ENCODE results near the gene DDC.
"Not testable (repeated sequence)": the region's sequence is repeated elsewhere in the genome, so short reads cannot be mapped to it uniquely, and the experiment has no call there.

The DDC gene

DNA sequence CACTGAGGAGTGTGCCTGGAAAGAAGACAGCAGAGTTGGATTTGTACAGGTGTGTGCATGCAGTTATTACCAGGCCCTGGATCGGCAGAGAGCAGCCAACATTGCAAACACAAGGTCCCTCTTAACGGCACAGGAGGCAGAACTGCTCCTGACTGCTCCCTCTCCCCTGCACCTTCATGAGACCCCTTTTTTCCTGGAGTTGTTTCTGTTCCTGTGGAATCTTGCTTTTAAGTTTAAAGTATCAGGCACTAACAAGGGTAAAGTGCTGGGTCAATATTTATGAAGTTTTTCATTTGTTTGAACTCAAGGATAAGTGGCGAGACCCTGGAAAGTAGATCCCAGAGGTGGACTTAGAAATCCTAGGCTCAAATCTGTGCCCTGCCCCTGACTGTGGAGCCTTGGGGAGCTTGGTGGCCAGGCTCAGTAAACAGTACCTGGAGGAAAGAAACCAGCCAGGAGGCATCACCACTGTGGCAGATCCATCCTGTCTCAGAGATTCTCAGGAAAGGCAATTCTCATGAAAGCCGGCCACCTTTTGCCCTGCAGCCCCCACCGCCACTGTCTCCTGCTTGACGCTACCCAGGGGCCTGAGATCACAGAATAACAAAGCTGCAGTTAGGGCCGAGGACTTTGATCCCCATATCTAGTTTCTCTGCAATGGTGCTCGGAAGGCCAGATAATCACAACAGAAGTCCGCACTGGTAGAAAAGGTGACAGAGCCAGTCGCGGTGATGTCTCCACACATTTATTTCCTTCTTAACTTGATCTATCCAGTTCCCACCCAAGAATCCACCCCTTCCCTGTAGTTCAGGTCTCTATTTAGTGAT is 36.7 kb downstream of the DDC start:
- Histone ChIP-seq H3K36me3 (ENCODE audit: control insufficient read depth, insufficient read depth, low read length) (no peaks in the 10 kb centered on the region), H3K4me1 (ENCODE audit: control insufficient read depth, insufficient read depth, low read length, poor library complexity, severe bottlenecking) (no peaks in the 10 kb centered on the region), H3K27ac (ENCODE audit: low read depth, low read length, severe bottlenecking) (no peak overlapping the region), H3K9me3 (ENCODE audit: control insufficient read depth, low read length) (no peaks in the 10 kb centered on the region), H3K4me3 (ENCODE audit: extremely low read depth, insufficient read depth, low read length, poor library complexity, severe bottlenecking) (no peak overlapping the region)
- 69 to 70% methylated on average over 6 to 7 of the region's 11 CpGs for WGBS, 2 experiments (ENCODE audit: insufficient coverage in 2 of 2)

DNA sequence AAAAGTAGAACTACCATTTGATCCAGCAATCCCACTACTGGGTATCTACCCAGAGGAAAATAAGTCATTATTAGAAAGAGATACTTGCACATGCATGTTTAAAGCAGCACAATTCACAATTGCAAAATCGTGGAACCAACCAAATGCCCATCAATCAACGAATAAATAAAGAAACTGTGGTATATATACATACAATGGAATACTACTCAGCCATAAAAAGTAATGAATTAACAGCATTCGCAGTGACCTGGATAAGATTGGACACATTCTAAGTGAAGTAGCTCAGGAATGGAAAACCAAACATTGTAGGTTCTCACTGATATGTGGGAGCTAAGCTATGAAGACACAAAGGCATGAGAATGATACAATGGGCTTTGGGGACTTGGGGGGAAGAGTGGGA is 45.9 kb downstream of the DDC start:
- not testable (repeated sequence) for H3K4me1 ChIP-seq (ENCODE audit: control insufficient read depth, insufficient read depth, low read length, poor library complexity, severe bottlenecking); H3K4me3 ChIP-seq (ENCODE audit: extremely low read depth, insufficient read depth, low read length, poor library complexity, severe bottlenecking); H3K36me3 ChIP-seq (ENCODE audit: control insufficient read depth, insufficient read depth, low read length); H3K9me3 ChIP-seq (ENCODE audit: control insufficient read depth, low read length); H3K27ac ChIP-seq (ENCODE audit: low read depth, low read length, severe bottlenecking)
- WGBS, 2 experiments (ENCODE audit: insufficient coverage in 2 of 2) = 90 to 100% methylated on average over 1 of the region's 3 CpGs

DNA sequence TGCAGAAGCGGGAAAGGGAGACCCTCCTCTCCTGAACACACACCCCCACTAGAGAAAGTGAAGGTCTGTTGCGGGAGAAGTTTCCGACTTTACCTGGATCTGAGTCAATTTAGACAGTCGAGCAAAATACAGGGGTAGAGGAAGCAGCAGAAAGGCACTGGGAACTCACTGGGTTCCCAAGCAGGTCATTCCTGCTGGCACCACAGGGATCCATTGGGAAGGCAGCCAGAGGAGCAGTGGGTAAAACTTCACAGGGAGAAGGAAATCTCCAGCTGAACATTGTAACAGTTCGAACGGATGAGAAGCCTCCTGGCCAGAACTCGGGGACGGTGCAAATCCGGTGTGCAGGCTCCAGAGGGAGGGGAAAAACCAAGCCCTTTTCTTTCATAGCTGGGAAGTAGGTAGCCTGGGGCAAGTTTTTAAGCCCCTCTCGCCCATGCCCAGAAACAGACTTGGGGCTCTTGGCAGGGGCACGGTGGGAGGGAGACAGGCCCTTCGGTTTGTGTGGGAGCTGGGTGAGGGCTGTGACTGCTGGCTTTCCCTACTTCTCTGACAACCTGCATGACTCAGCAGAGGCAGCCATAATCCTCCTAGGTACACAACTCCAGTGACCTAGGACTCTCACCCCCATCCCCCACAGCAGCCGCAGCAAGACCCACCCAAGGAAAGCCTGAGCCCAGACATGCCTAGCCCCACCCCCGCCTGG is 51.9 kb downstream of the DDC start:
- no peaks in the 10 kb centered on the region for H3K36me3 ChIP-seq (ENCODE audit: control insufficient read depth, insufficient read depth, low read length)
- no peak overlapping the region for H3K27ac ChIP-seq (ENCODE audit: low read depth, low read length, severe bottlenecking)
- H3K9me3 ChIP-seq (ENCODE audit: control insufficient read depth, low read length) = no peaks in the 10 kb centered on the region
- H3K4me1 ChIP-seq (ENCODE audit: control insufficient read depth, insufficient read depth, low read length, poor library complexity, severe bottlenecking) = no peaks in the 10 kb centered on the region
- no peak overlapping the region for H3K4me3 ChIP-seq (ENCODE audit: extremely low read depth, insufficient read depth, low read length, poor library complexity, severe bottlenecking)
- 84 to 87% methylated on average over 3 to 8 of the region's 14 CpGs for WGBS, 2 experiments (ENCODE audit: insufficient coverage in 2 of 2)

DNA sequence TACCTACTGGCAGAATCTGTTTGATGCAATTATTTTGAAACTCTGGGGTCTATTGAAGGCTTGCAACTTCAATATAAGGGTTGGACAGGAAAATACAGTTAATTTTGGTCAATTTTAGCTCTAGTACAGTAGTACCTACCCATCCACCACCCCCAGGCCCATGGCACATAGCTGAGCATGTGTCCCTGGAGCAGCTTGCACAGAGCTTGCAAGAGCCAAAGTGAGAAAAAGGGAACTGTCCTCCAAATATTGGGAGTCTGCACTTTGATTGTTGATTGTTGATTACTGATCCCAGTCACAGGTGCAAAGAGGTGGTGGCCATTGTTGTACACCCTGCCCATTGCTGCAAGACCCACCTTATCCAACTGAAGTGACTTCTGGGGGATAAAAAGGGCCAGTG is 52.8 kb downstream of the DDC start:
- H3K36me3 ChIP-seq (ENCODE audit: control insufficient read depth, insufficient read depth, low read length) = no peaks in the 10 kb centered on the region
- H3K4me1 ChIP-seq (ENCODE audit: control insufficient read depth, insufficient read depth, low read length, poor library complexity, severe bottlenecking) = no peaks in the 10 kb centered on the region
- H3K4me3 ChIP-seq (ENCODE audit: extremely low read depth, insufficient read depth, low read length, poor library complexity, severe bottlenecking) = no peak overlapping the region
- H3K27ac ChIP-seq (ENCODE audit: low read depth, low read length, severe bottlenecking) = no peak overlapping the region
- no peaks in the 10 kb centered on the region for H3K9me3 ChIP-seq (ENCODE audit: control insufficient read depth, low read length)

DNA sequence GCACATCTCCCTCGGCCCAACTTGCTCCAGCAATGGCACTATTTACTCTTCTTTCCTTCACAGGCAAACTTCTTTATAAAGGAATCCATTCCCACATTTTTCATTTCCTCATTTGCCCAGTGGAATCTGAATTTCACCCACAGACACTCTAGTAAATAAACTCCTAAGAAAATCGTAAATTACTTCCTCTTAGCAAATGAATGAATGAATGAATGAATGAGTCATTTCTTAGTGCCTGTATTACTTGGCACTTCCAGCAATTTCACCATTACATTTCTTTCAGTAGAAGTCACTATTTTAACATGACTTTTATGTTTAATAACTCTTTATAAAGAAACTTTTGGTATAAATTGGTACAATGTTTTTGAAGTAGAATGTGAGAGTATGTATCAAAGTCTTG is 55.7 kb downstream of the DDC start:
- Histone ChIP-seq H3K27ac (ENCODE audit: low read depth, low read length, severe bottlenecking) (no peak overlapping the region), H3K4me1 (ENCODE audit: control insufficient read depth, insufficient read depth, low read length, poor library complexity, severe bottlenecking) (peaks cover 3% of the 10 kb centered on the region), H3K36me3 (ENCODE audit: control insufficient read depth, insufficient read depth, low read length) (no peaks in the 10 kb centered on the region), H3K4me3 (ENCODE audit: extremely low read depth, insufficient read depth, low read length, poor library complexity, severe bottlenecking) (no peak overlapping the region), H3K9me3 (ENCODE audit: control insufficient read depth, low read length) (no peaks in the 10 kb centered on the region)
- 67 to 93% methylated on average over 1 of the region's 2 CpGs for WGBS, 2 experiments (ENCODE audit: insufficient coverage in 2 of 2)

DNA sequence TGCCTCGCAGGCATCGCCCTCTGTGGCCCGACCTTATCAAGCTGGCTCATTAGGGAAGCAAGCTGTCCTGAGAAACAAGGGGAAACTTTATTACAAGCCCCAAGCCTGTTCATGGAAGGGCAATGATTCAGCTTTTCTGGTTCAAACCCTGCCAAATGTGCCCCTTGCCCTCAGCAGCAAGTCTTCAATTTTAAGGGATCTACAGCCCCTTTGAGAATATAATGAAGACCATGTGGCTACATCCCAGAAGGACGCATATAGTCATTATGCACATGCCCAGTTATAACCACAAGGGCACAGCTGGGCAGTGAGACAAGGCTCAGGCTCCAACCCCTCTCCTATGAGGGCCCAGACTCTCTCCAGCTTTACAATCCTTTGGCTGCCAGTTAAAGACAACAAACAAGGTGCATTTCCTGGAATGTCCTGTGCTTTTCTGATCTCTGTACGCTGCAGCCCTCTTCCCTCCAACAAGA is 56.7 kb downstream of the DDC start:
- H3K36me3 ChIP-seq (ENCODE audit: control insufficient read depth, insufficient read depth, low read length) = no peaks in the 10 kb centered on the region
- H3K27ac ChIP-seq (ENCODE audit: low read depth, low read length, severe bottlenecking) = no peak overlapping the region
- WGBS, 2 experiments (ENCODE audit: insufficient coverage in 2 of 2) = 88 to 95% methylated on average over 5 of the region's 5 CpGs
- no peaks in the 10 kb centered on the region for H3K9me3 ChIP-seq (ENCODE audit: control insufficient read depth, low read length)
- H3K4me1 ChIP-seq (ENCODE audit: control insufficient read depth, insufficient read depth, low read length, poor library complexity, severe bottlenecking) = peaks cover 3% of the 10 kb centered on the region
- H3K4me3 ChIP-seq (ENCODE audit: extremely low read depth, insufficient read depth, low read length, poor library complexity, severe bottlenecking) = no peak overlapping the region

DNA sequence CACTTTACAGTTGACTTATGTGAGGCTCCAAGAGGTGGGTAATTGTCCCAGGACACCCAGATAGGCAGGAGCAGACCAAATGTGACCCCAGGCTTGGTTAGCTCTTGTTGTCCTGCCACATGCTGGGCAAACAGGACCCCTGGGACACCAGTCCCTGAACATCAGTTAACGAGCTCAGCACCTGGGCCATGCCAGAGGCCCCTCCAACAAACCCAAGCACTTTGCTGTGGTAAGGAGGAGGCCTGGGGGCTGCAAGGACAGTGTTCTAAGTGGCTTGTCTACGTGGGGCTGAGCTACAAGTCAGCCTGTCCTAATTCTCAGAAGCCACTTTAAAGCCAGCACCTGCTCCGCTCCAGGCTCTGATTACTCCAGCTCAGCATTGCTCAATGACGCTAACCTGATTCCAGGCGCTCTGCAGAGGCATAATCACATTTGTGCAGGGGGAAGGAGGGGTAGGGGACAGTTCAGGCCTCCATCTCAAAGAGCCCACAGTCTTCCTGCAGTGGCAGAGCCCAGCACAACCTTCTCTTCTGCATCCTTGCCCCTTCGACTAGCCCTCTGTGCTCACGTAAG is 57.2 kb downstream of the DDC start:
- no peak overlapping the region for H3K27ac ChIP-seq (ENCODE audit: low read depth, low read length, severe bottlenecking)
- 75 to 96% methylated on average over 4 to 5 of the region's 7 CpGs for WGBS, 2 experiments (ENCODE audit: insufficient coverage in 2 of 2)
- no peak overlapping the region for H3K4me3 ChIP-seq (ENCODE audit: extremely low read depth, insufficient read depth, low read length, poor library complexity, severe bottlenecking)
- peaks cover 3% of the 10 kb centered on the region for H3K4me1 ChIP-seq (ENCODE audit: control insufficient read depth, insufficient read depth, low read length, poor library complexity, severe bottlenecking)
- H3K9me3 ChIP-seq (ENCODE audit: control insufficient read depth, low read length) = no peaks in the 10 kb centered on the region
- H3K36me3 ChIP-seq (ENCODE audit: control insufficient read depth, insufficient read depth, low read length) = no peaks in the 10 kb centered on the region

DNA sequence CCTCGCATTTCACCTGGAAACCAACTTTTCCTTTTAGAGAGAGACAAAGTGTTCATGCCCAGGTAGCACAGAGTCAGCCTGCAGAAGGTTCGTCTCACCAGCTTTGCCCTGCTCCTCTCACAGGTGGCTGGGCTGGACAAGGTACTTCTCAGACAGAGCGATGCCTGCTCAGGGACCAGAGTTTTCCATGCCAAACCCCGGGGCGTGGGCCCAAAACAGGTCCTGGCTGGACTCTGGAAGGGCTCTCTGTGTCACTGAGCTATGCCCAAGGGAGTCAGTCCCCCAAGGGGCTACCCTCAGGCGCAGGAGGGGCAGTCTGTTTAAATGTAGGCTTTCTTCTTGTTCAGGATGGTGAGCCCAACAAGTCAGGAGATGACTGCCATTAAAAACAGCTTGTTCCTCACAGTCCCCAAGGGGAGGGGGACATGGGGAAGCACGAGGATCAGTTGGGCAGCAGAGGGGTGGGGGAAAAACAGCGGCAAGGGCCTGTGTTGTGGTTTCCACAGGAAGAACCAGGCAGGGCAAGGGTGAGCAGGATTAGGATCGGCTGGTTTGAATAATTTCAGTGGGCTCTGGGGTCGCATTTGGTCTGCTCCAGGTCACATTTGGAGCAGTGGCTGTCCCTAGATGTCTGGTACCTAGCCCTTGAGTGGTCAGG is 59.5 kb downstream of the DDC start:
- Histone ChIP-seq H3K9me3 (ENCODE audit: control insufficient read depth, low read length) (peaks cover 5% of the 10 kb centered on the region), H3K4me1 (ENCODE audit: control insufficient read depth, insufficient read depth, low read length, poor library complexity, severe bottlenecking) (peaks cover 3% of the 10 kb centered on the region), H3K27ac (ENCODE audit: low read depth, low read length, severe bottlenecking) (no peak overlapping the region), H3K36me3 (ENCODE audit: control insufficient read depth, insufficient read depth, low read length) (no peaks in the 10 kb centered on the region), H3K4me3 (ENCODE audit: extremely low read depth, insufficient read depth, low read length, poor library complexity, severe bottlenecking) (no peak overlapping the region)
- 84 to 90% methylated on average over 10 of the region's 10 CpGs for WGBS, 2 experiments (ENCODE audit: insufficient coverage in 2 of 2)

DNA sequence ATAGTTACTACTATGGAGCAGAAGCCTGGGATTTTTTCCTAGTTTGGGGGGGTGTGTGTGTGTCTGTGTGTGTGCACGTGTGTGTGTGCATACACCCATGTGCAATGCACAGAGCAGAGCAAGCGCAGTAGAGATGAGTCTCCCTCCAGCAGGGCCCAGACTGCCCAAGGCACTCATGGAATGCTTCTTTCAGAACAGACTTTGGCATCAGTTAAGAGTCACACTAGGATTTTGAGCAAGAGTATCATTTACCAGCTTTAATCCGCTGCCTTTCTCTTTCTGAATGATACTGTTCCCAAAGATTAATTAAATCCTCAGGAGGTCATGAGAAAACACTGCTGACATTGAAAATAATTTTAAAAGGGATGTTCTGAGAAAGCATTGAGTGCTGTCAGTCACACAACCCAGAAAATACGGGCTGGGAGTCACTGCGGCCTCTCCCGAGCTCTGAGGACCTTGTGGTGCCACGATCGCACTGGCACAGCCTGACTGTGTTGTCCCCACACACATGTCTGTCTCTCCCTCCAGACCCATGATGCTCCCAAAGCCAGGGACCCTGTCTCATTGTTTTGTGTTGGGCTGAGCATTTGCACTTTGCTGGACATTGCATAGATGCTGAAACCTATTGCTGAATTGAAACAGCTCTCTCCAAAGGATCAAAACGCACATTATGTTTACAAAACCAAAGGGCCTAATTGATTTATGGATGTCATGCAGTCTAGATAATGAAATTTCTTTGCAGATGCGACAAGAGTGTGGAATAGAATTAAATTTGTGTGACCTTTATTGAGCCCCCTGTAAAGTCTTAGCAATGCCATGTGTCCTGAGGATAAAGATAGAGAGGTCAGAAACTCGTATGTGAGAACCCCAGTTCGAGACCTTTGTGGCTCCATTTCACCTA is 60.3 kb downstream of the DDC start:
- Histone ChIP-seq H3K27ac (ENCODE audit: low read depth, low read length, severe bottlenecking) (no peak overlapping the region), H3K4me3 (ENCODE audit: extremely low read depth, insufficient read depth, low read length, poor library complexity, severe bottlenecking) (no peak overlapping the region), H3K9me3 (ENCODE audit: control insufficient read depth, low read length) (peaks cover 5% of the 10 kb centered on the region), H3K4me1 (ENCODE audit: control insufficient read depth, insufficient read depth, low read length, poor library complexity, severe bottlenecking) (peaks cover 3% of the 10 kb centered on the region), H3K36me3 (ENCODE audit: control insufficient read depth, insufficient read depth, low read length) (no peaks in the 10 kb centered on the region)
- 87 to 97% methylated on average over 9 to 11 of the region's 12 CpGs for WGBS, 2 experiments (ENCODE audit: insufficient coverage in 2 of 2)

DNA sequence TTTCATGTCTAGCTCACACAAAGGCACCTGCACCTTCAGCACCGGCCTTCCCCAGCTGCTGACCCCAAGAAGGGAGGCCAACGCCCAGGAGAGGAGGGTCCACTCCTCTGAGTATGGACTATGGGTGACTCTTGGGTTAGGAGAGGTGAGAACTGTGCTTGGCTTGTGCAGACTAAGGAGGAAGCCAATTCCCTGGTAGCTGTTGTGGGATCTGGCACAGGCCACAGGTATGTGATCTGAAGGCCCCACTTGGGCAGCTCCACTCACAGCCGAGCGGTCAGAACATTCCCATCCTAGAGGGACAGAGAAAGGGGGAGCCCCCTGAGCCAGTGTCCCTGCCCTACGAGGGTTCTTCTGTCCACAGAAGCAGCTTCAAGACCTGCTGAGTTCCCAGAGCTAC is 62.3 kb downstream of the DDC start:
- Histone ChIP-seq H3K9me3 (ENCODE audit: control insufficient read depth, low read length) (peaks cover 5% of the 10 kb centered on the region), H3K36me3 (ENCODE audit: control insufficient read depth, insufficient read depth, low read length) (no peaks in the 10 kb centered on the region), H3K4me3 (ENCODE audit: extremely low read depth, insufficient read depth, low read length, poor library complexity, severe bottlenecking) (no peak overlapping the region), H3K27ac (ENCODE audit: low read depth, low read length, severe bottlenecking) (no peak overlapping the region), H3K4me1 (ENCODE audit: control insufficient read depth, insufficient read depth, low read length, poor library complexity, severe bottlenecking) (peaks cover 3% of the 10 kb centered on the region)
- 90 to 100% methylated on average over 2 to 3 of the region's 5 CpGs for WGBS, 2 experiments (ENCODE audit: insufficient coverage in 2 of 2)
